Liver (tissue), 9 donors: ENCODE measurements around the gene ERCC6. TPM values are rescaled to one million over a fixed set of nuclear protein-coding genes. Genes with fewer than 3 reads are reported as not detected.

Source experiments
- DNase-seq: peaks from one replicate; pipeline ENCODE4 v3.0.0-alpha.2; 2017; ENCODE audit warnings: low spot score
- H3K27ac ChIP-seq, 2 donors: one replicate each; pipeline ENCODE4 v1.7.0; 2013; ENCODE audit warnings: inconsistent platforms in 2 of 2, low read length in 2 of 2, control low read depth in 1 of 2, low read depth in 1 of 2, mild to moderate bottlenecking in 1 of 2
- H3K27me3 ChIP-seq, 4 donors: one replicate each; pipeline versions ENCODE4 v1.6.1 to v1.7.0; 2013; ENCODE audit warnings: low read length in 3 of 4, inconsistent platforms in 1 of 4, mild to moderate bottlenecking in 1 of 4, moderate library complexity in 1 of 4; ENCODE audit not compliant: control insufficient read depth in 4 of 4, insufficient read depth in 4 of 4
- H3K36me3 ChIP-seq, 4 donors: one replicate each; pipeline versions ENCODE4 v1.6.1 to v1.7.0; 2013; ENCODE audit warnings: low read length in 3 of 4, mild to moderate bottlenecking in 3 of 4, low read depth in 1 of 4, moderate library complexity in 1 of 4; ENCODE audit not compliant: control insufficient read depth in 4 of 4, insufficient read depth in 3 of 4
- H3K4me1 ChIP-seq, 4 donors: one replicate each; pipeline versions ENCODE4 v1.6.1 to v1.7.0; 2013; ENCODE audit warnings: low read length in 3 of 4, mild to moderate bottlenecking in 3 of 4, moderate library complexity in 1 of 4; ENCODE audit not compliant: control insufficient read depth in 4 of 4, insufficient read depth in 4 of 4
- H3K4me3 ChIP-seq, 3 donors: one replicate each; pipeline versions ENCODE4 v1.6.1 to v1.7.0; 2013; ENCODE audit warnings: low read length in 3 of 3, control low read depth in 1 of 3, low read depth in 1 of 3, mild to moderate bottlenecking in 1 of 3
- H3K9ac ChIP-seq, 2 donors: one replicate each; pipeline ENCODE4 v1.7.0; 2013; ENCODE audit warnings: low read length in 2 of 2, mild to moderate bottlenecking in 2 of 2, moderate library complexity in 2 of 2, control low read depth in 1 of 2, low read depth in 1 of 2
- H3K9me3 ChIP-seq, 4 donors: one replicate each; pipeline versions ENCODE4 v1.6.1 to v1.7.0; 2013; ENCODE audit warnings: low read length in 3 of 4; ENCODE audit not compliant: control insufficient read depth in 4 of 4
- CTCF ChIP-seq: fragments of 150-350 bp; IDR thresholded peaks from 2 replicates; pipeline ENCODE4 v1.5.1; 2017; ENCODE audit warnings: improper control_type of control experiment, low read depth, low read length; ENCODE audit not compliant: missing input control
- EGR1 ChIP-seq, 2 donors: IDR thresholded peaks; 2 replicates each; pipeline ENCODE4 v1.6.1; 2016 to 2018; ENCODE audit warnings: antibody characterized with exemption in 2 of 2, low read depth in 2 of 2
- FOXA1 ChIP-seq: IDR thresholded peaks from 2 replicates; pipeline ENCODE4 v1.6.1; 2016; ENCODE audit warnings: antibody characterized with exemption
- FOXA2 ChIP-seq: IDR thresholded peaks from 2 replicates; pipeline ENCODE4 v1.6.1; 2016; ENCODE audit warnings: antibody characterized with exemption
- GABPA ChIP-seq, 2 donors: IDR thresholded peaks in 1 of 2; conservative IDR thresholded peaks in 1 of 2; 2 replicates each; pipeline ENCODE4 v1.6.1; 2016; ENCODE audit warnings: antibody characterized with exemption in 2 of 2, mild to moderate bottlenecking in 1 of 2, moderate library complexity in 1 of 2
- HNF4A ChIP-seq, 2 donors: conservative IDR thresholded peaks; 2 replicates each; pipeline ENCODE4 v1.6.1; 2016; ENCODE audit warnings: antibody characterized with exemption in 2 of 2, mild to moderate bottlenecking in 2 of 2
- HNF4G ChIP-seq: IDR thresholded peaks from 2 replicates; pipeline ENCODE4 v1.6.1; 2016; ENCODE audit warnings: antibody characterized with exemption
- JUND ChIP-seq, 2 donors: IDR thresholded peaks; 2 replicates each; pipeline ENCODE4 v1.6.1; 2016; ENCODE audit warnings: antibody characterized with exemption in 2 of 2
- NR2F2 ChIP-seq: IDR thresholded peaks from 2 replicates; pipeline ENCODE4 v1.6.1; 2016; ENCODE audit warnings: antibody characterized with exemption
- RAD21 ChIP-seq, 2 donors: IDR thresholded peaks; 2 replicates each; pipeline ENCODE4 v1.6.1; 2016; ENCODE audit warnings: antibody characterized with exemption in 2 of 2, mild to moderate bottlenecking in 2 of 2
- RXRA ChIP-seq, 2 donors: IDR thresholded peaks; 2 replicates each; pipeline ENCODE4 v1.6.1; 2017 to 2018; ENCODE audit warnings: antibody characterized with exemption in 2 of 2, mild to moderate bottlenecking in 1 of 2
- SP1 ChIP-seq: IDR thresholded peaks from 2 replicates; pipeline ENCODE4 v1.6.1; 2018; ENCODE audit warnings: antibody characterized with exemption, mild to moderate bottlenecking
- TAF1 ChIP-seq: conservative IDR thresholded peaks from 2 replicates; pipeline ENCODE4 v1.6.1; 2016; ENCODE audit warnings: antibody characterized with exemption, mild to moderate bottlenecking
- YY1 ChIP-seq: IDR thresholded peaks from 2 replicates; pipeline ENCODE4 v1.6.1; 2016; ENCODE audit warnings: antibody characterized with exemption, mild to moderate bottlenecking
- ZBTB33 ChIP-seq: IDR thresholded peaks from 2 replicates; pipeline ENCODE4 v1.6.1; 2016; ENCODE audit warnings: antibody characterized with exemption
- WGBS: extraction: QIAGEN DNeasy Blood & Tissue Kit; methylation state at CpG from one replicate; pipeline ENCODE4 v1.1.7; 2013; 5-methylcytosine and 5-hydroxymethylcytosine counted together
- polyA plus RNA-seq, 2 donors: library from polyadenylated mRNA; stranded (reverse) in 1 of 2; unstranded in 1 of 2; fragments of 200-250 nt in 1 of 2; fragments of >200 nt in 1 of 2; fragmentation: Nextera tagmentation in 1 of 2; extraction: Ambion mirVana in 1 of 2; gene quantifications; one replicate each; pipeline versions ENCODE4 v1.2.1 to v1.2.3, GENCODE V29; 2013 to 2015
- total RNA-seq, 2 donors: library from RNA; depleted of rRNA; stranded (reverse); fragments of >200 nt; gene quantifications; one replicate each; pipeline ENCODE4 v1.2.3, GENCODE V29; 2014
- TF ChIP-seq, protein P1 (sequence below): IDR thresholded peaks from 2 replicates; pipeline ENCODE4 v1.6.1; 2016; ENCODE audit warnings: antibody characterized with exemption, mild to moderate bottlenecking
- TF ChIP-seq, protein P2 (sequence below): IDR thresholded peaks from 2 replicates; pipeline ENCODE4 v1.6.1; 2016; ENCODE audit warnings: antibody characterized with exemption
- TF ChIP-seq, protein P3 (sequence below): IDR thresholded peaks from 2 replicates; pipeline ENCODE4 v1.6.1; 2016; ENCODE audit warnings: antibody characterized with exemption
- donor health status: healthy.
- donor health status: healthy.
- donor health status: healthy.
- donor health status: healthy.
- donor health status: healthy.

Gene ERCC6
- total and polyA plus RNA-seq, 4 donors, result 2.3 to 17.1 (median 7.5) TPM

- TF ChIP-seq, protein P1, sequence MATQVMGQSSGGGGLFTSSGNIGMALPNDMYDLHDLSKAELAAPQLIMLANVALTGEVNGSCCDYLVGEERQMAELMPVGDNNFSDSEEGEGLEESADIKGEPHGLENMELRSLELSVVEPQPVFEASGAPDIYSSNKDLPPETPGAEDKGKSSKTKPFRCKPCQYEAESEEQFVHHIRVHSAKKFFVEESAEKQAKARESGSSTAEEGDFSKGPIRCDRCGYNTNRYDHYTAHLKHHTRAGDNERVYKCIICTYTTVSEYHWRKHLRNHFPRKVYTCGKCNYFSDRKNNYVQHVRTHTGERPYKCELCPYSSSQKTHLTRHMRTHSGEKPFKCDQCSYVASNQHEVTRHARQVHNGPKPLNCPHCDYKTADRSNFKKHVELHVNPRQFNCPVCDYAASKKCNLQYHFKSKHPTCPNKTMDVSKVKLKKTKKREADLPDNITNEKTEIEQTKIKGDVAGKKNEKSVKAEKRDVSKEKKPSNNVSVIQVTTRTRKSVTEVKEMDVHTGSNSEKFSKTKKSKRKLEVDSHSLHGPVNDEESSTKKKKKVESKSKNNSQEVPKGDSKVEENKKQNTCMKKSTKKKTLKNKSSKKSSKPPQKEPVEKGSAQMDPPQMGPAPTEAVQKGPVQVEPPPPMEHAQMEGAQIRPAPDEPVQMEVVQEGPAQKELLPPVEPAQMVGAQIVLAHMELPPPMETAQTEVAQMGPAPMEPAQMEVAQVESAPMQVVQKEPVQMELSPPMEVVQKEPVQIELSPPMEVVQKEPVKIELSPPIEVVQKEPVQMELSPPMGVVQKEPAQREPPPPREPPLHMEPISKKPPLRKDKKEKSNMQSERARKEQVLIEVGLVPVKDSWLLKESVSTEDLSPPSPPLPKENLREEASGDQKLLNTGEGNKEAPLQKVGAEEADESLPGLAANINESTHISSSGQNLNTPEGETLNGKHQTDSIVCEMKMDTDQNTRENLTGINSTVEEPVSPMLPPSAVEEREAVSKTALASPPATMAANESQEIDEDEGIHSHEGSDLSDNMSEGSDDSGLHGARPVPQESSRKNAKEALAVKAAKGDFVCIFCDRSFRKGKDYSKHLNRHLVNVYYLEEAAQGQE, result no peak
- TF ChIP-seq, protein P2, sequence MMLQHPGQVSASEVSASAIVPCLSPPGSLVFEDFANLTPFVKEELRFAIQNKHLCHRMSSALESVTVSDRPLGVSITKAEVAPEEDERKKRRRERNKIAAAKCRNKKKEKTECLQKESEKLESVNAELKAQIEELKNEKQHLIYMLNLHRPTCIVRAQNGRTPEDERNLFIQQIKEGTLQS, result no peak
- TF ChIP-seq HNF4G (no peak), CTCF (no peak), GABPA (IDR thresholded peaks at IDR 0.05 in 1 of 2, conservative IDR thresholded peaks at IDR 0.05 in 1 of 2) (no peak)
Observed at GRCh38 chr10:49532461-49532860, 6.5 kb downstream of the ERCC6 start (continued).

GRCh38 chr10:49528977-49529506 is 9.9 kb downstream of the ERCC6 start:
- H3K4me3 ChIP-seq, result no peak overlapping the region
- H3K27ac ChIP-seq, result no peak overlapping the region
- no peak overlapping the region for H3K9ac ChIP-seq
- peaks cover 5 to 58% (median 40%) of the 10 kb centered on the region in 4 donors for H3K36me3 ChIP-seq
- no peak for DNase-seq
- 88% methylated on average over 2 of the region's 2 CpGs for WGBS
- no peaks in the 10 kb centered on the region for H3K27me3 ChIP-seq
- TF ChIP-seq GABPA (IDR thresholded peaks at IDR 0.05 in 1 of 2, conservative IDR thresholded peaks at IDR 0.05 in 1 of 2), result no peak
- TF ChIP-seq, protein P2, result no peak
- TF ChIP-seq HNF4A (conservative IDR thresholded peaks at IDR 0.05), result no peak
- no peak for TF ChIP-seq YY1
- TF ChIP-seq RAD21 (IDR thresholded peaks at IDR 0.05), result no peak
- TF ChIP-seq JUND (IDR thresholded peaks at IDR 0.05), result no peak
- no peak for TF ChIP-seq SP1
- no peak for TF ChIP-seq FOXA1
- H3K4me1 ChIP-seq, result no peaks in the 10 kb centered on the region
- no peaks in the 10 kb centered on the region for H3K9me3 ChIP-seq

GRCh38 chr10:49527850-49528249 is 11.1 kb downstream of the ERCC6 start:
- H3K4me3 ChIP-seq, result no peak overlapping the region
- no peaks in the 10 kb centered on the region for H3K4me1 ChIP-seq
- no peaks in the 10 kb centered on the region for H3K9me3 ChIP-seq
- WGBS, result 97% methylated on average over 4 of the region's 4 CpGs
- H3K27ac ChIP-seq, result no peak overlapping the region
- no peak for DNase-seq
- no peaks in the 10 kb centered on the region for H3K27me3 ChIP-seq
- no peak overlapping the region for H3K9ac ChIP-seq
- peaks cover 5 to 59% (median 42%) of the 10 kb centered on the region in 4 donors for H3K36me3 ChIP-seq
- no peak for TF ChIP-seq HNF4G
- no peak for TF ChIP-seq ZBTB33
- TF ChIP-seq SP1, result no peak
- TF ChIP-seq, protein P2, result no peak
- TF ChIP-seq RXRA (IDR thresholded peaks at IDR 0.05), result no peak
- TF ChIP-seq, protein P1, result no peak
- TF ChIP-seq HNF4A (conservative IDR thresholded peaks at IDR 0.05), result no peak
- TF ChIP-seq TAF1, result no peak
- TF ChIP-seq YY1, result no peak
- no peak for TF ChIP-seq NR2F2
- TF ChIP-seq GABPA (IDR thresholded peaks at IDR 0.05 in 1 of 2, conservative IDR thresholded peaks at IDR 0.05 in 1 of 2), result no peak
- no peak for TF ChIP-seq EGR1 (IDR thresholded peaks at IDR 0.05; ENCODE audit: low read depth in 2 of 2)
- TF ChIP-seq FOXA2, result no peak
- TF ChIP-seq, protein P3, sequence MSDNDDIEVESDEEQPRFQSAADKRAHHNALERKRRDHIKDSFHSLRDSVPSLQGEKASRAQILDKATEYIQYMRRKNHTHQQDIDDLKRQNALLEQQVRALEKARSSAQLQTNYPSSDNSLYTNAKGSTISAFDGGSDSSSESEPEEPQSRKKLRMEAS, result no peak
